Subcutaneous adipose tissue (tissue), 4 donors: ENCODE measurements around the gene GLYATL3. TPM values are rescaled to one million over a fixed set of nuclear protein-coding genes. Genes with fewer than 3 reads are reported as not detected.

Source experiments
- CTCF ChIP-seq: fragments of 450-650 bp; IDR thresholded peaks from one replicate; pipeline ENCODE4 v1.5.1; 2016; ENCODE audit warnings: low read depth, mild to moderate bottlenecking, control low read depth, antibody characterized with exemption, moderate library complexity
- total RNA-seq, 4 donors: library from RNA; depleted of rRNA; stranded (reverse); fragments of >200 nt; gene quantifications; one replicate each; pipeline ENCODE4 v1.1.0, GENCODE V29; 2016

Gene GLYATL3
- total RNA-seq, 4 donors from 2014 or later = not detected

- no peak for TF ChIP-seq CTCF
These were observed 4.9 kb downstream of the GLYATL3 start for GRCh38 chr6:49504666-49505065.

- TF ChIP-seq CTCF = no peak
These were observed 6.9 kb downstream of the GLYATL3 start for GRCh38 chr6:49506569-49507111.

- TF ChIP-seq CTCF = no peak
These were observed 9.6 kb downstream of the GLYATL3 start for GRCh38 chr6:49509342-49509741.

- no peak for TF ChIP-seq CTCF
These were observed 13.6 kb downstream of the GLYATL3 start for GRCh38 chr6:49513153-49513989.

- TF ChIP-seq CTCF = no peak
These were observed 15.1 kb downstream of the GLYATL3 start for GRCh38 chr6:49514571-49515484.

GRCh38 chr6:49515485-49516146 lies 15.9 kb downstream of the GLYATL3 start:
- no peak for TF ChIP-seq CTCF

GRCh38 chr6:49516147-49516505 lies 16.4 kb downstream of the GLYATL3 start:
- TF ChIP-seq CTCF = no peak
